KMS-11 (cell line): ENCODE data around the gene ZNF552.
A peak's percentile ranks its signal among the peaks of the same experiment; 100 is the strongest.
"Not testable (repeated sequence)": the region's sequence is repeated elsewhere in the genome, so short reads cannot be mapped to it uniquely, and the experiment has no call there.

Source experiments
- H2AFZ ChIP-seq: fragments of 200-600 bp; sonication (generic); 2 replicates; pipeline ENCODE4 v1.6.1; 2016; ENCODE audit warnings: antibody characterized with exemption, mixed run types, low read depth
- H3K27ac ChIP-seq: fragments of 200-600 bp; sonication (generic); 2 replicates; pipeline ENCODE4 v1.6.1; 2016; ENCODE audit warnings: mild to moderate bottlenecking, mixed run types
- H3K27me3 ChIP-seq: fragments of 200-600 bp; sonication (generic); 2 replicates; pipeline ENCODE4 v1.6.1; 2017; ENCODE audit warnings: mild to moderate bottlenecking, low read depth, mixed run types, moderate library complexity; ENCODE audit not compliant: insufficient read depth
- H3K36me3 ChIP-seq: fragments of 200-600 bp; sonication (generic); 2 replicates; pipeline ENCODE4 v1.6.1; 2017; ENCODE audit warnings: mild to moderate bottlenecking, mixed run types; ENCODE audit not compliant: insufficient read depth
- H3K4me1 ChIP-seq: fragments of 200-600 bp; sonication (generic); 2 replicates; pipeline ENCODE4 v1.6.1; 2016; ENCODE audit warnings: mild to moderate bottlenecking, low read depth, mixed run types; ENCODE audit not compliant: poor library complexity, severe bottlenecking
- H3K4me2 ChIP-seq: fragments of 200-600 bp; sonication (generic); 2 replicates; pipeline ENCODE4 v1.7.0; 2016; ENCODE audit warnings: mild to moderate bottlenecking, mixed run types
- H3K4me3 ChIP-seq: fragments of 200-600 bp; sonication (generic); IDR thresholded peaks from 2 replicates; pipeline ENCODE4 v1.6.1; 2017; ENCODE audit warnings: low read depth, low read length, mixed read lengths; ENCODE audit not compliant: insufficient read depth
- H3K79me2 ChIP-seq: fragments of 200-600 bp; sonication (generic); 2 replicates; pipeline ENCODE4 v1.6.1; 2016; ENCODE audit warnings: low read depth, mixed run types; ENCODE audit not compliant: insufficient read depth
- H3K9ac ChIP-seq: fragments of 200-600 bp; sonication (generic); 2 replicates; pipeline ENCODE4 v1.6.1; 2016; ENCODE audit warnings: mild to moderate bottlenecking, mixed run types
- H4K20me1 ChIP-seq: fragments of 200-600 bp; sonication (generic); 2 replicates; pipeline ENCODE4 v1.6.1; 2016; ENCODE audit warnings: mild to moderate bottlenecking, mixed run types; ENCODE audit not compliant: insufficient read depth
- CTCF ChIP-seq: fragments of 200-600 bp; sonication (generic); conservative IDR thresholded peaks from 2 replicates; pipeline ENCODE4 v1.6.1; 2017; ENCODE audit warnings: low read depth, mild to moderate bottlenecking, antibody characterized with exemption, low read length, moderate library complexity, mixed read lengths

Gene ZNF552

GRCh38 chr19:57847164-57847563 is 32.5 kb upstream of the ZNF552 start:
- not testable (repeated sequence) for H4K20me1 ChIP-seq, H3K4me1 ChIP-seq, H3K9ac ChIP-seq, H3K4me3 ChIP-seq, H3K27ac ChIP-seq, H3K4me2 ChIP-seq, H2AFZ ChIP-seq, H3K36me3 ChIP-seq, H3K27me3 ChIP-seq
- peaks cover 25% of the 10 kb centered on the region for H3K79me2 ChIP-seq

DNA sequence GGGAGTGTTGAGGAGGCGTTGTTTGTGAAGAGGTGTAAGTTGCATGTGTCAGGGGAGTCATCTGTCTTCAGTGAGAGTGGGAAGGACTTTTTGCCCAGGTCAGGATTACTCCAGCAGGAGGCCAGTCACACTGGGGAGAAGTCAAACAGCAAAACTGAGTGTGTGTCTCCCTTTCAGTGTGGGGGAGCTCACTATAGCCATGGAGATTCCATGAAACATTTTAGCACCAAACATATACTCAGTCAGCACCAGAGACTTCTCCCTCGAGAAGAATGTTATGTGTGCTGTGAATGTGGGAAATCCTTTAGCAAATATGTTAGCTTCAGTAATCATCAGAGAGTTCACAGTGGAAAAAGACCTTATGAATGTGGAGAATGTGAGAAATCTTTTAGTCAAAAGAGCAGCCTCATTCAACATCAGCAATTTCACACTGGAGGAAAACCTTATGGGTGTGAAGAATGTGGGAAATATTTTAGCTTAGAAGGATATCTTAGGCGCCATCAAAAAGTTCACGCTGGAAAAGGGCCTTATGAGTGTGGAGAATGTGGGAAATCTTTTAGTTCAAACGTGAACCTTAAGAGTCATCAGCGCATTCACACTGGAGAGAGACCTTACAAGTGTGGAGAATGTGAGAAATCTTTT is 26.5 kb upstream of the ZNF552 start:
- no peak for TF ChIP-seq CTCF
- Histone ChIP-seq H3K4me2 (no peak overlapping the region), H3K27ac (no peak overlapping the region), H4K20me1 (no peaks in the 10 kb centered on the region), H3K27me3 (no peaks in the 10 kb centered on the region), H3K79me2 (peaks cover 29% of the 10 kb centered on the region; the same call in 1 of the 2 replicates), H2AFZ (no peak overlapping the region), H3K9ac (no peak overlapping the region), H3K4me1 (peaks cover 5% of the 10 kb centered on the region), H3K4me3 (no peak overlapping the region), H3K36me3 (peaks cover 13% of the 10 kb centered on the region; the same call in 1 of the 2 replicates)

DNA sequence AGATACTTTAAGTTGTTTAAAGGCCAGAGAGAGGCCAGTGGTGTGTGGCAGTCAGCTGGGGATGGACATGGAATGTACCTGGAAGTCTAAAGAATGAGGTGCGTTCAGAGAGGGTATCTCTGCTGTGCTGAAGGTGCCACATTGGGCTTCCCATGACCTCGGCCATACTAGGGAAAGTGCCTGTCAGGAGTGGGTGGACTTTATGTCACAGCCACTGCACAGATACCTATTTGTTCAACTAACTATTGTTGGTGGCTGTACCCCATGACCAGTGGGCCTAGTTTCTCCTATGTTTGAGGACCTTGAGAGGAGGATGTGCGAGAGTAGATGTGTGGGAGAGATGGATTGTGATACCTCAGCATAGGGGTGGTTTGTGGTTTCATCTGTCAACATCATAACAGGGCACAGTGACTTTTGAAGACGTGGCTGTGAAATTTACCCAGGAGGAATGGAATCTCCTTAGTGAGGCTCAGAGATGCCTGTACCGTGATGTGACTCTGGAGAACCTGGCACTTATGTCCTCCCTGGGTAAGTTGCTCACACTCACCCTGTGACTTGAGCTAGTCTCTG is 24.0 kb upstream of the ZNF552 start:
- Histone ChIP-seq H3K36me3 (peaks cover 13% of the 10 kb centered on the region; the same call in 1 of the 2 replicates), H3K79me2 (peaks cover 22% of the 10 kb centered on the region; the same call in 1 of the 2 replicates)
- H3K4me3 ChIP-seq, H3K9ac ChIP-seq, H3K27me3 ChIP-seq, H3K4me2 ChIP-seq, H3K27ac ChIP-seq, H4K20me1 ChIP-seq, H3K4me1 ChIP-seq, H2AFZ ChIP-seq: not testable (repeated sequence)

DNA sequence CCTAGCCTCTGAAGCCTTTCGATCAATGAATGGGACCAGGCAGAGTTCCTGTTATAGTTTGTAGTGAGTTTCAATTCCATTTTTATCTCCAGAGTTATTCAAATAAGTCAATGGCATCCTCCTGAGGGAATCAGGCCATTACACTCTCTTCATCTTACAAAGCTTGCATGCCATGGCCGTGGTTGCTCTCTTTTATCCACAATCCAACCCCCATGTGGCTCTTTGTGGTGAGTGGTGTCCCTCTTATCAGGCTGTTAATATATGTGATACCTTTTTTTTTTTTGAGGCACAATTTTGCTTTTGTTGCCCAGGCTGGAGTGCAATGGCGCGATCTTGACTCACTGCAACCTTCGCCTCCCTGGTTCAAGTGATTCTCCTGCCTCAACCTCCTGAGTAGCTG is 22.3 kb upstream of the ZNF552 start:
- not testable (repeated sequence) for H4K20me1 ChIP-seq, H3K4me1 ChIP-seq, H2AFZ ChIP-seq, H3K9ac ChIP-seq, H3K27ac ChIP-seq, H3K27me3 ChIP-seq, H3K4me3 ChIP-seq, H3K4me2 ChIP-seq
- peaks cover 29% of the 10 kb centered on the region; the same call in 1 of the 2 replicates for H3K79me2 ChIP-seq
- peaks cover 12% of the 10 kb centered on the region; the same call in 1 of the 2 replicates for H3K36me3 ChIP-seq

GRCh38 chr19:57830071-57830602 is 15.4 kb upstream of the ZNF552 start, which contains the start of gene ZNF587B:
Gene ZNF587B (plus strand): TSS chr19:57830299. CDS start chr19:57830529, 230 bp downstream.
- Histone ChIP-seq H3K9ac (no peak within 1 kb of the TSS), H3K79me2 (peaks cover 65% of the 10 kb centered on the region)

More at GRCh38 chr19:57830071-57830602, 15.4 kb upstream of the ZNF552 start, which contains the start of gene ZNF587B:
- 0 out of 2 replicates have a peak, but pooled peaks cover 5% of the 10 kb centered on the region for H4K20me1 ChIP-seq
- H3K27ac ChIP-seq: no peak within 1 kb of the TSS
- no peak within 1 kb of the TSS for H3K4me3 ChIP-seq
- no peak within 1 kb of the TSS for H2AFZ ChIP-seq
- no peak within 1 kb of the TSS for H3K4me2 ChIP-seq
- no peaks in the 10 kb centered on the region for H3K27me3 ChIP-seq
- no peaks in the 10 kb centered on the region for H3K36me3 ChIP-seq
- peak; percentile 58 for TF ChIP-seq CTCF
- no peaks in the 10 kb centered on the region for H3K4me1 ChIP-seq
